HEK293T (cell line): ENCODE data around the gene ABHD12.
A peak's percentile ranks its signal among the peaks of the same experiment; 100 is the strongest.

Experiments
- CTCF ChIA-PET: fragments of 350-600 bp; formaldehyde crosslinking; extraction: SDS; loops from one replicate; lab custom pipeline; 2021; ENCODE audit warnings: antibody characterized with exemption, inconsistent platforms; lab: Yijun Ruan, JAX
- POLR2A ChIA-PET: fragments of 350-600 bp; formaldehyde crosslinking; extraction: SDS; loops from one replicate; lab custom pipeline; 2020; ENCODE audit warnings: antibody characterized with exemption, inconsistent platforms; lab: Yijun Ruan, JAX
- DNase-seq: peaks from one replicate; pipeline ENCODE4 v3.0.0; 2012; ENCODE audit warnings: mixed read lengths; ENCODE audit errors: extremely low spot score
- ARNT ChIP-seq: fragments of 450-650 bp; IDR thresholded peaks from 2 replicates; pipeline ENCODE4 v1.6.1; 2017; ENCODE audit warnings: mild to moderate bottlenecking
- BHLHE40 ChIP-seq: fragments of 450-650 bp; IDR thresholded peaks from 2 replicates; pipeline ENCODE4 v1.6.1; 2016; ENCODE audit warnings: mild to moderate bottlenecking, moderate library complexity, borderline replicate concordance
- CTBP1 ChIP-seq: fragments of 450-650 bp; IDR thresholded peaks from 2 replicates; pipeline ENCODE4 v1.6.1; 2016; ENCODE audit warnings: borderline replicate concordance
- ELF4 ChIP-seq: fragments of 450-650 bp; IDR thresholded peaks from 2 replicates; pipeline ENCODE4 v1.6.1; 2017; ENCODE audit warnings: antibody characterized with exemption
- FOXA1 ChIP-seq: fragments of 450-650 bp; IDR thresholded peaks from 2 replicates; pipeline ENCODE4 v1.6.1; 2016; ENCODE audit warnings: mild to moderate bottlenecking
- FOXK2 ChIP-seq: fragments of 450-650 bp; IDR thresholded peaks from 2 replicates; pipeline ENCODE4 v1.6.1; 2016; ENCODE audit warnings: mild to moderate bottlenecking
- FOXM1 ChIP-seq: fragments of 450-650 bp; IDR thresholded peaks from 2 replicates; pipeline ENCODE4 v1.6.1; 2017; ENCODE audit warnings: mild to moderate bottlenecking, borderline replicate concordance
- HDGF ChIP-seq: fragments of 450-650 bp; IDR thresholded peaks from 2 replicates; pipeline ENCODE4 v1.6.1; 2017; ENCODE audit warnings: antibody characterized with exemption, borderline replicate concordance
- L3MBTL2 ChIP-seq: fragments of 450-650 bp; conservative IDR thresholded peaks from 2 replicates; pipeline ENCODE4 v1.6.1; 2016; ENCODE audit warnings: mild to moderate bottlenecking
- LEF1 ChIP-seq: fragments of 450-650 bp; IDR thresholded peaks from 2 replicates; pipeline ENCODE4 v1.6.1; 2017; ENCODE audit warnings: mild to moderate bottlenecking, borderline replicate concordance
- NFRKB ChIP-seq: fragments of 450-650 bp; IDR thresholded peaks from 2 replicates; pipeline ENCODE4 v1.6.1; 2016; ENCODE audit warnings: mild to moderate bottlenecking, moderate library complexity
- SUZ12 ChIP-seq: fragments of 450-650 bp; IDR thresholded peaks from 2 replicates; pipeline ENCODE4 v1.6.1; 2016; ENCODE audit warnings: mild to moderate bottlenecking
- TARDBP ChIP-seq: fragments of 450-650 bp; IDR thresholded peaks from 2 replicates; pipeline ENCODE4 v1.6.1; 2016
- ZNF384 ChIP-seq: fragments of 450-650 bp; IDR thresholded peaks from 2 replicates; pipeline ENCODE4 v1.6.1; 2016
- TF ChIP-seq, protein P1 (sequence below): fragments of 450-650 bp; IDR thresholded peaks from 2 replicates; pipeline ENCODE4 v1.6.1; 2016

ABHD12 gene

DNA sequence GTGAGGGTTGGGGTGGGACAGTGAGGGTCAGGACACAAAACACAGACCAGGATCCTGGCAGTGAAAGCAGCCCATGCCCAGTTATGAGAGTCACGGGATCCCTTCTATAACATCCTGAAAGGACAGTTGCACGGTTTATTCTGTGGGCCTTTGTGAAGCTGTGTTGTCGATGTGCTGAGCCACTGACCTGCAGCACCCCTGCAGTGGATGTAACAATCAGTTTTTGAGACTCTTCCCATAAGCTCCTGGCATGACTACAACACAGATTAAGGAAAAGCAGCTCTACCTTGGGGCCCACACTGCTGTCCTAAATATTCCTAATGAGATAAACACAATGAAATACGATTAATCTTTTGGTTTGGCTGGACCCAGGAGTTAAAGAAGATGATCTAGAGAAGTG is 139.1 kb downstream of the ABHD12 start:
- no peak for TF ChIP-seq ZNF384
- TF ChIP-seq BHLHE40, result no peak
- no peak for TF ChIP-seq FOXA1
- no peak for TF ChIP-seq ELF4
- TF ChIP-seq SUZ12, result no peak
- TF ChIP-seq NFRKB, result no peak
- no peak for TF ChIP-seq FOXM1
- no peak for TF ChIP-seq HDGF
- TF ChIP-seq FOXK2, result no peak
- no peak for TF ChIP-seq ARNT
- DNase-seq, result no peak
- POLR2A ChIA-PET, result interaction anchor here (0.9 kb wide), 1 partner anchor 56 kb away, joined by 3 read pairs; the partner anchor contains the start of gene ENTPD6
- CTCF ChIA-PET, result interaction anchor here (1.2 kb wide), 1 partner anchor 148 kb away, joined by 4 read pairs; no protein-coding TSS in a partner anchor

DNA sequence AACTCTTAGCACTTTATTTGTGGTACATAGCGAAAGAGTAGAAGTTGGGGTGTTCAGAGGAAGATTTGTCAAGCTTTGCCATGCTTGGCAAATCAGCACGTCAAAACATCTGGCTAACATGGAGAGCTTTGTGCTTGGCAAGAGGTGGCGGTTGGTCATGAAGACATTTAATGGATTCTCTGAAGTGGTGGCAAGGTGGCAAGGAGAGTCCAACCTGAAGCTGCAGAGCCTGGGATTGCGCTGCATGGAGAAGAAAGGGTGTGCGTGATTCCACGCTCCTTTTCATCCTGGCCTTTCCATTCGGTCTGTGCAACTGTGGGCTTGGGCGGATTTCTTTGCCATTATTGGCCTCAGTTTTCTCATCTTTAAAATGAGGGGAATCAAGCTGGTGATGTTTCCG is 139.6 kb downstream of the ABHD12 start:
- CTCF ChIA-PET, result interaction anchor here (1.2 kb wide), 1 partner anchor 148 kb away, joined by 4 read pairs; no protein-coding TSS in a partner anchor
- TF ChIP-seq CTBP1, result no peak
- TF ChIP-seq FOXM1, result no peak
- no peak for TF ChIP-seq BHLHE40
- TF ChIP-seq ELF4, result no peak
- TF ChIP-seq, protein P1, sequence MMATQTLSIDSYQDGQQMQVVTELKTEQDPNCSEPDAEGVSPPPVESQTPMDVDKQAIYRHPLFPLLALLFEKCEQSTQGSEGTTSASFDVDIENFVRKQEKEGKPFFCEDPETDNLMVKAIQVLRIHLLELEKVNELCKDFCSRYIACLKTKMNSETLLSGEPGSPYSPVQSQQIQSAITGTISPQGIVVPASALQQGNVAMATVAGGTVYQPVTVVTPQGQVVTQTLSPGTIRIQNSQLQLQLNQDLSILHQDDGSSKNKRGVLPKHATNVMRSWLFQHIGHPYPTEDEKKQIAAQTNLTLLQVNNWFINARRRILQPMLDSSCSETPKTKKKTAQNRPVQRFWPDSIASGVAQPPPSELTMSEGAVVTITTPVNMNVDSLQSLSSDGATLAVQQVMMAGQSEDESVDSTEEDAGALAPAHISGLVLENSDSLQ, result no peak
- no peak for TF ChIP-seq FOXK2
- no peak for TF ChIP-seq SUZ12
- no peak for TF ChIP-seq LEF1
- TF ChIP-seq ZNF384, result no peak
- no peak for TF ChIP-seq HDGF
- no peak for TF ChIP-seq L3MBTL2
- TF ChIP-seq TARDBP, result no peak
- no peak for TF ChIP-seq FOXA1
- no peak for TF ChIP-seq ARNT

DNA sequence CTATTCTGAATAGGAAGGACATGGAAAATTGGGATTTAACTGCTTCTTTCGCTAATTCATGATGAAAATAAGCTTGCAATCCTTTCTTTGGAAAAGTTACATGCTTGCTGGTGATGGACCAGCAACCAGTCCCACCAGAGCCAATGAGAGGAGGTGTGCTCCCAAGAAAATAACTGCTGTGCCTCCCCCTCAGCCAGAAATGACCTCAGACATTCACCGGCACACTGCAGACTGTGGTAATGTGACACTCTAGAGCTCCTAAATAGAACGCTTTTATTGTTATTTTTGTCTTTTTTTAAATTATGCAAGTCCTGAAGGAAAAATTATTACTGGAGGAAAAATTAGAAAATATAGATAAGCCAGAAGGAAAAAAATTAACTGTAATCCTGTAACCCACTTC is 140.1 kb downstream of the ABHD12 start:
- ChIA-PET POLR2A (interaction anchor here (1.3 kb wide), 2 partner anchors 55 to 291 kb away, joined by 3 to 5 read pairs; partner anchors contain the start of gene ENTPD6), CTCF (interaction anchor here (1.2 kb wide), 1 partner anchor 149 kb away, joined by 4 read pairs; no protein-coding TSS in a partner anchor)
- peak; percentile 65 for DNase-seq
- TF ChIP-seq, protein P1, result peak; percentile 20; the same call in 1 of the 2 replicates
- TF ChIP-seq ARNT, result no peak

More for the DNA sequence above, 139.6 kb downstream of the ABHD12 start:
- POLR2A ChIA-PET, result interaction anchor here (0.9 to 1.3 kb wide), 3 partner anchors 56 to 290 kb away, joined by 3 to 5 read pairs (median 3); partner anchors contain the start of gene ENTPD6
- DNase-seq, result no peak
